ENCODE results near the gene PTPRK.

- no peak for TF ChIP-seq ZNF565 (CRISPR knock-in tag; conservative IDR thresholded peaks at IDR 0.05; ENCODE audit: low read depth)
- no peak for TF ChIP-seq GLIS3 (CRISPR knock-in tag; IDR thresholded peaks at IDR 0.05)
- no peak for TF ChIP-seq PATZ1 (CRISPR knock-in tag; IDR thresholded peaks at IDR 0.05; ENCODE audit: borderline replicate concordance)
- no peak for TF ChIP-seq RARB (CRISPR knock-in tag; IDR thresholded peaks at IDR 0.05)
- no peak for TF ChIP-seq TSHZ2 (CRISPR knock-in tag; IDR thresholded peaks at IDR 0.05)
- TF ChIP-seq ARNTL (CRISPR knock-in tag; IDR thresholded peaks at IDR 0.05; ENCODE audit: borderline replicate concordance, low read depth) = no peak
Measured at GRCh38 chr6:128121190-128121589, 399.2 kb downstream of the PTPRK start.

Measured in SK-N-SH treated with all-trans-retinoic acid at 6 μM for 48 hours (cell line).